ENCODE data around the gene CHST12.

GRCh38 chr7:2474813-2475677 is 71.6 kb downstream of the CHST12 start:
- TF ChIP-seq CTCF (IDR thresholded peaks at IDR 0.05; ENCODE audit: low read length) (no peak), EZH2phosphoT487 (IDR thresholded peaks at IDR 0.05; ENCODE audit: low read length) (no peak), EZH2 (optimal IDR thresholded peaks at IDR 0.05; ENCODE audit: low read depth, low read length) (no peak)

All from MM.1S (cell line).